Measurements from ENCODE around the gene KANK4. TPM values are rescaled to one million over a fixed set of nuclear protein-coding genes. Genes with fewer than 3 reads are reported as not detected.

The KANK4 gene
- total RNA-seq, 1 donor from 2014 or later, result not detected

DNA sequence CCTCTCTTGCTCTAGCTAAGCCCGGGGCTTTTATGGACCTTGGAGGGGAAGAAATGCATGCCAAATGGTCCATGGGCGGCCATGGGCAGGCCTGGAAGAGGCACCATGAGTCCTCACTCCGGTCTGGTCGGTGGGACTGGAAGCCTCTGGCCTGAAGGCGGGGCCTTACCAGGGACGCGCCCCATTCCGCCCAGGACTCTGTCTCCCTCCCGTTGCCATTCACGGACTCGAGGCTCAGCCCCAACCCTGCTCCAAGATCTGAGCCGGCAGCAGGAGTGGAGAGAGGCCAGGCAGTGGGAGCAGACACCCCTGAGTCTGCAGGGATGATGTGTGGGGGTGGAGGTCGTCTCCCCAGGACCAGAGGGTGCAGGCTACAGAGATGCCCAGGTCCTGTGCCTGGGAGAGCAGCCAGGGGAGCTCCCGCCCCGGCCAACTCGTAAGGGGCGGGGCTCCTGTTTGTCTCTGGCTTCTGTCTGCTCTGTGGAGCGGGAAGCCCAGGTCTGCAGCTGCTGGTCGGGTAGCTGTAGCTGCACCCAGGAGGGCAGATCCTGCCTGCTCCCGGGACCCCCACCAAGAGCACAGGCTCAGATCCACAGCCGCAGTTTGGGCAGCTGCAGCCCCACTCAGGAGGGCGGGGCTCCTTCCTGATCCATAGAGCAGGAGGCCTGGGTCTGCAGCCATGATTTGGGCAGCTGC, 8.3 kb upstream of the KANK4 start:
- Mint-ChIP-seq H3K27ac (no peak overlapping the region), H3K27me3 (ENCODE audit: insufficient read depth) (no peaks in the 10 kb centered on the region), H3K36me3 (ENCODE audit: low read depth) (no peaks in the 10 kb centered on the region), H3K4me1 (ENCODE audit: low read depth) (no peaks in the 10 kb centered on the region), H3K4me3 (no peak overlapping the region), H3K9me3 (no peaks in the 10 kb centered on the region)
- DNase-seq (ENCODE audit: low spot score), result no peak
- intact Hi-C loops (cut with micrococcal nuclease), result no loop called here

DNA sequence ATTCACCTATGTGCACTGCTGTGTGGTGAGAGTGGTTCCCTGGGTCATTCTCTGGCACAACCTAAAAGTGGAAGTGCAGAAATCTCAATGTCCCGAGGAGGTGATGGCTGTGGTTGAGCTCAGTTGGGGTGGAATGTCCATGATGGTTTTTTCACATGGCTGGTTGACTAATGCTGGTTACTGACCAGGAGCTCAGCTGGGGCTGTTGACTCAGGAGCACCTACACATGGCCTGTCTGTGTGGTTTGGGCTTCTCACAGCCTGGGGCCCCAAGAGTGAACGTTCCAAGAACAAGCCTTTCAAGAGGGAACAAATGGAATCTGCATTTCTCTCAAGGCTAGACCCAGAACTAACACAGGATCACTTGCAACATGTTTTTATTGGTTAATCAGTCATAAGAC, 6.4 kb upstream of the KANK4 start:
- no peaks in the 10 kb centered on the region for H3K4me1 Mint-ChIP-seq (ENCODE audit: low read depth)
- intact Hi-C loops (cut with micrococcal nuclease), result no loop called here
- no peaks in the 10 kb centered on the region for H3K36me3 Mint-ChIP-seq (ENCODE audit: low read depth)
- H3K27ac Mint-ChIP-seq, result no peak overlapping the region
- no peaks in the 10 kb centered on the region for H3K9me3 Mint-ChIP-seq
- no peak overlapping the region for H3K4me3 Mint-ChIP-seq
- no peak for DNase-seq (ENCODE audit: low spot score)
- H3K27me3 Mint-ChIP-seq (ENCODE audit: insufficient read depth), result peaks cover 2% of the 10 kb centered on the region

DNA sequence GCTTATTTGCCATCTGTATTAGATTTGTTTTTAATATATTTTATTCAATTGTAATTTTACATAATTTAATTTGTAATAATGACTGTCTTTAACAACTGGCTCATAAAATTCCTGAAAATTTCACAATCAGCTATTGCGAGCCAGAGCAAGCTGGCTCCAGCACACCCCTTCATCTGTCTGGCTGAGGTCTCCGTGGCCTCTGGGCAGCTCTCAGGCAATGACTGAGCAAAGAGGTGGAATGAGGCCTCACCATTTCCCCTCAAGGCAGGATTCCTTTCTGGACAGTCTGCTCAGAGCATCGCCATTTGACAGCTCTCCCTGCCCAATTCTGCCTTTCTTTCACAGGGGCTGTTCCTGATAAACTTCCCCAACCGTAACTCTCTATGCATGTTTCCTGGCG, 5.8 kb upstream of the KANK4 start:
- intact Hi-C loops (cut with micrococcal nuclease), result no loop called here
- peaks cover 6% of the 10 kb centered on the region for H3K27me3 Mint-ChIP-seq (ENCODE audit: insufficient read depth)
- no peak overlapping the region for H3K4me3 Mint-ChIP-seq
- H3K36me3 Mint-ChIP-seq (ENCODE audit: low read depth), result no peaks in the 10 kb centered on the region
- no peak overlapping the region for H3K27ac Mint-ChIP-seq
- DNase-seq (ENCODE audit: low spot score), result no peak
- no peaks in the 10 kb centered on the region for H3K4me1 Mint-ChIP-seq (ENCODE audit: low read depth)
- H3K9me3 Mint-ChIP-seq, result no peaks in the 10 kb centered on the region

DNA sequence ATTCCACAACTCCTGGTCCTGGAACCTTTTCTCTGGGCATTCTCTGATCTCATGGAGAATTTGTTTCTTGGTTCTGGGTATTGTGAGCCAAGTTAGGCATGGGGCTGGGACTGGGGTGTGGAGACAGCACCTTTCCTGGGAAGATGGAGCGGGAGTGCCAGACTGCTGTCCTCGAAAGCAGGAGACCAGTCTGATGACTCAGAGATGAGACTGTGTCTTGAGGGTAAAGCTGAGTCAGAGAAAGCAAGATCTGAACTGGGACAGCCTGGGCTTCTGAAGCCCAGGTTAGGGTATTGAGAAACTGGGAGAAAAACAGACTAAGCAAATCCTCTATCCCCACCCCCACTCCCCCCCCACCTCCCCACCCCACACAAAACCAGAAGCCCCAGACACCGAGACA, 2.2 kb upstream of the KANK4 start:
- H3K36me3 Mint-ChIP-seq (ENCODE audit: low read depth), result no peaks in the 10 kb centered on the region
- intact Hi-C loops (cut with micrococcal nuclease), result no loop called here
- H3K27me3 Mint-ChIP-seq (ENCODE audit: insufficient read depth), result peaks cover 28% of the 10 kb centered on the region
- no peak for DNase-seq (ENCODE audit: low spot score)
- no peaks in the 10 kb centered on the region for H3K9me3 Mint-ChIP-seq
- H3K4me3 Mint-ChIP-seq, result no peak overlapping the region
- H3K27ac Mint-ChIP-seq, result no peak overlapping the region
- H3K4me1 Mint-ChIP-seq (ENCODE audit: low read depth), result no peaks in the 10 kb centered on the region

DNA sequence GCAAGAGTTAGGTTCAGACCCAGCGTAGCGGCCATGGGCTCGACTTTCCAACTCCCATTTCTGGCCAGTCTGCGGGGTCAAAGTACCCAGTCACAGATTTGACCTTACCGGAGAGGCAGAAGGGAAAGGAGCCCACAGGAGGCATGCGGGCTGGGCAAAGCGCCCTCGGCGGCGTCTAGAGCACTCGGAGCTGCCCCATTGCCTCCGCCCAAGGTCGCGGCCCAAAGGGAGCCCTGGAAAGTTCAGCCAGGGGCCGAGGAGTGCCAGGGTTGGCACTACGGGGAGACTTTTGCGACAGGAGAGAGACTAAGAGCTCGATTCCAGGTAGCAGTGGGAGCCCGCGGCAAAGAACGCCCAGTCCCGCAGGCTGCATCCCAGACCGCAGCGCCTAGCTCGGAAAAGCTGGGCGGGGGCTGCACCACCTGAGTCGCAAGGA, 896 bp downstream of the KANK4 start:
- Mint-ChIP-seq H3K4me1 (ENCODE audit: low read depth) (no peaks in the 10 kb centered on the region), H3K27ac (no peak overlapping the region), H3K27me3 (ENCODE audit: insufficient read depth) (peaks cover 36% of the 10 kb centered on the region), H3K36me3 (ENCODE audit: low read depth) (no peaks in the 10 kb centered on the region), H3K9me3 (no peaks in the 10 kb centered on the region), H3K4me3 (no peak overlapping the region)
- DNase-seq (ENCODE audit: low spot score), result no peak
- intact Hi-C loops (cut with micrococcal nuclease), result no loop called here

DNA sequence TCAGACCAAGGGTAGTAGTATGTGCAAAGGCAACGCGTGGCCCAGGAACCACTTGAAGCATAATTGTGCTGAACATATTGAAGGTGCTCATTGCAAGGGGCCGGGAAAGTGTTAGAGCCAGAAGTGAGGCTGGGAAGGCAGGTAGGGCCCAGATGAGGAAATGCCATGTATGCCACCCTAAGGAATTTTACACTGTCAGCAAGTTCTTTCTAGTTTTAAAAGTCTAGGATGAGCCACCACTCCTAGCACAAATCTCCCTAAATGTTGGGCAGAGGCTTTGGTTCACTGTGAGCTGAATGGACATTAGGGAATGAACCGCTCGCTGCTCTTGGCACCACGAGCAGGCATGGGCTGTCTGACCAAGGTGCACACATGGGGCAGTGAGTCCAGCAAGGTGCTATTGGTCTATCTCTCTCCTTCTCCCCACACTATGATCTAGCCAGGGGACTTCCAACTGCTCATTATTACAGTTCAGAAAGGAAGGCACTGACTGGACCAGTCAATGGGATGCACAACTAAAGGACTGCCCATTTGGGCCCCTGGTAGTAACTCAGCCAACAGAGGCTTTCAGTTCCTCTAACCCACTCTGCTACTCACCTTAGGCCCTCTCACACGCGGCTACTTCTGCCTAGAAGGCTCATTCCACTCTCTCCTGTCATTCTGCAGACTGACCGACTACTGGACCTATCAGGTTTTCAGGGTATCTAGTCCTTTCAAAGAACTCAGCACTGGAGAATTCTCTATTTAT, 2.0 kb downstream of the KANK4 start:
- Mint-ChIP-seq H3K9me3 (no peaks in the 10 kb centered on the region), H3K27ac (no peak overlapping the region)
- intact Hi-C loops (cut with micrococcal nuclease), result no loop called here

DNA sequence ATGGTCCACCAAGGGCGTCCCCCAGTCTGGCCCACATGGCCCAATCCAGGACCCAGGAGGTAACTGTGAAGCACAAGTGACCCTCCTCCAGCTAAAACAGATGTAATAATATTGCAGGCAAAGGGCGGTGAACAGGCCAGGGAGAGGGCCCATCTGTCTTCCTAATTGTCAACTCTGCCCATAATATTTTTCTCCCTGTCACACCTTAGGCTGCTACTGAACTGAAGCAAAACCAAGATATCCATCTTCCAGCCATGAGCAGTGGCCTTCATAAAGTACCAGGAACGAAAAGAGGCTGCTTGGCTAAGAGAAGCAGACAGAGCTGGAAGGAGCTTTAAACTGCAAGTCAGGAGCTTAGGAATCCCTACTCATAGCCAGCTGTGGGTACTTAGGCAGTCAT, 3.1 kb downstream of the KANK4 start:
- H3K9me3 Mint-ChIP-seq, result no peaks in the 10 kb centered on the region
- H3K4me1 Mint-ChIP-seq (ENCODE audit: low read depth), result no peaks in the 10 kb centered on the region
- no peak overlapping the region for H3K27ac Mint-ChIP-seq
- DNase-seq (ENCODE audit: low spot score), result no peak
- H3K27me3 Mint-ChIP-seq (ENCODE audit: insufficient read depth), result peaks cover 34% of the 10 kb centered on the region
- no peak overlapping the region for H3K4me3 Mint-ChIP-seq
- no peaks in the 10 kb centered on the region for H3K36me3 Mint-ChIP-seq (ENCODE audit: low read depth)
- intact Hi-C loops (cut with micrococcal nuclease), result no loop called here

More for the DNA sequence above, 2.0 kb downstream of the KANK4 start:
- DNase-seq (ENCODE audit: low spot score), result no peak
- Mint-ChIP-seq H3K4me1 (ENCODE audit: low read depth) (no peaks in the 10 kb centered on the region), H3K4me3 (no peak overlapping the region), H3K27me3 (ENCODE audit: insufficient read depth) (peaks cover 36% of the 10 kb centered on the region), H3K36me3 (ENCODE audit: low read depth) (no peaks in the 10 kb centered on the region)

DNA sequence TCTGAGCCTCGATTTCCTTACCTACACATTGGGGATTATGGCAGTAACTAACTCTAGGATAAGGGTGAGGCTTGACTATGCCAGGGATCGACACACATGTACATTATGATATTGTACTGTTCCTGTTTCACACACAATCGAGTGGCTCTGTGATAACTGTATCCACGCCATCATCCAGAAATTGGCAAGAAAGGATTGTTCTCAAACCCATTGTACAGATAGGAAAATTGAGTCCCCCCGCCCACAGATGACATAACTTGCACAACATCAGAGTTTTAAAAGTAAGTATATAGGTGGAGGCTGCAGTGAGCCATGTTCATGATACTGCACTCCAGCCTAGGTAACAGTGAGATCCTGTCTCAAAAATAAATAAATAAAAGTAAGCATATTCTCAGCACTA, 3.8 kb downstream of the KANK4 start:
- no peaks in the 10 kb centered on the region for H3K36me3 Mint-ChIP-seq (ENCODE audit: low read depth)
- H3K9me3 Mint-ChIP-seq, result no peaks in the 10 kb centered on the region
- no peak overlapping the region for H3K4me3 Mint-ChIP-seq
- no peak overlapping the region for H3K27ac Mint-ChIP-seq
- intact Hi-C loops (cut with micrococcal nuclease), result no loop called here
- H3K27me3 Mint-ChIP-seq (ENCODE audit: insufficient read depth), result peaks cover 33% of the 10 kb centered on the region
- DNase-seq (ENCODE audit: low spot score), result no peak
- H3K4me1 Mint-ChIP-seq (ENCODE audit: low read depth), result no peaks in the 10 kb centered on the region

DNA sequence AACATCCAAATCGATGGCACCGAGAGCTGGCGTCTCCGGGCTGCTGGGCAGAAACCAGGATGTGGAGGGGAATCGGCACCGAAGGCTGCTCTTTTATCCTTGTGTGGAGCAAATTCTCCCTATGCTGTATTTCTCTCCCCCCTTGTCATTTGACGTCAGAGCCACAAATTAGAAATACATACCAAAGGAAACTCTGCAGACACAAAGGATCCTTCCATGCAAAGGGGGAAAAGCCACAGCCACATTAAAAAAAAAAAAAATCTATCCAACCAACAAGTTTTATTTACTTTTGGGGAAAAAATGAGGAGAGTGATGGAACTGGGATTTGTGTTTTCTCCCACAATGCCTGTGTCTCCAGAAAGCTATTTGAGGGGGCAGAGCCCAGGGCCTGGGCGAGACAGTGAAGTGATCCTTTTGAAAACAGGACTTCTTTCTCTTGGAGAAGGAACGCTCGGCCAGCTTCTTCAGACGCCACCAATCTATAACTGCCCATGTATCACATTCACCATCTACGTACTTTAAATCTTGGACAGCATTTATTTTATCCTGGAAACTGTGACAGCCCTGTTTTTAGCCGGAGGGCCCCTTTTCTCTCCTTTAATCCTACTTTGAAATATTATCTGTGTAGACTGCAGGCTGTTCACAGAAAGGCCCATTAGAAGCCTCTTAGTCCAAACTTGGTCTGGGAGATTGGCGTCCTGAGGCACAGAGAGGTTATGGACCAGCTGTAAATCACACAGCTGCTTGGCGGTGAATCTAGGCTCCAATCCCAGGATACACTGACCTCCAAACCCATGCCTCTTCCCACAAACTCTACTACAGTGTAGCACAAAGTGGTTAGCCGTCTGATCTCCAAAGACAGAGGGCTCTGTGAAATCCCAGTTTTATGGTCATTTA, 4.5 kb downstream of the KANK4 start:
- Mint-ChIP-seq H3K36me3 (ENCODE audit: low read depth) (no peaks in the 10 kb centered on the region), H3K9me3 (no peaks in the 10 kb centered on the region), H3K27me3 (ENCODE audit: insufficient read depth) (peaks cover 26% of the 10 kb centered on the region), H3K27ac (no peak overlapping the region), H3K4me3 (no peak overlapping the region), H3K4me1 (ENCODE audit: low read depth) (no peaks in the 10 kb centered on the region)
- no peak for DNase-seq (ENCODE audit: low spot score)
- intact Hi-C loops (cut with micrococcal nuclease), result no loop called here

DNA sequence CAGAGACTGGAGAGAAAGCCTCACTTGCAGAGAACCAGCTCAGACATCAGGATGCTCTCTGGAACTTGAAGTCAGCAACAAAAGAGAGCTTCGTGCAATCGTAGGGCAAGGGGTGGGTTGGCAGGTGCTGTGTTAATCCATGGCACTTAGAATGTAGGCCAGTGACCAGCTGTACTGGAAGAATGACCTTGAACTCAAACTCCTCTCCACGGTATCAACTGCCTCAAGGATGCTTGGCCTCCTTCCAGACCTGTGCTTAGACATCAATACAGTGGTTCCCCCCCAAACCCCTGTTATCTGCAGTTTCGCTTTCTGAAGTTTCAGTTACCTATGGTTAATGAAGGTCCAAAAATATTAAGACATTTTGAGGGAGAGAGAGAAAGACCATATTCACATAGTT, 6.5 kb downstream of the KANK4 start:
- intact Hi-C loops (cut with micrococcal nuclease), result no loop called here
- Mint-ChIP-seq H3K9me3 (no peaks in the 10 kb centered on the region), H3K27ac (no peak overlapping the region), H3K4me1 (ENCODE audit: low read depth) (no peaks in the 10 kb centered on the region), H3K36me3 (ENCODE audit: low read depth) (no peaks in the 10 kb centered on the region), H3K27me3 (ENCODE audit: insufficient read depth) (peaks cover 18% of the 10 kb centered on the region), H3K4me3 (no peak overlapping the region)
- no peak for DNase-seq (ENCODE audit: low spot score)

DNA sequence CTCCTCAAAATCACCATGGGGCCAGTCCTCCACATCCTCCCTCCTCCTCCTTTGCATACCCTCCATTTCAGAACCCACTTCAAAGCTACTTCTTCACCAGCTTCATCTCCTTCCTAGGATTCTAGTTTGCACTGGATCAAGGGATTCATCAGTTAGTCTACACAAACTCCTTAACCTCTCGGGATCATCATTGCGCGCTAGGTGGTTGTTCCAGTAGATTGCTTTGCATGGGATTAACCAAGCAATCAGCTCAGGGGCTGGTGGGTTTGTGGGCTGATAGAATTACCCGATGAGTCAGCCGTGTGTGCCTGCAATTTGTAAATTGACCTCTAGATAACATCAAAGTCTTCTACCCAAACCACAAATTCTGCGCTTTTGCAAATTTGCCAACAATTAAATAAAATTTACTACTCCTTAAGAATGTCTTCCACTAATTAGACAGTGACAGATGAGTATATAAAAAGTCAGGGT, 7.7 kb downstream of the KANK4 start:
- no peak for DNase-seq (ENCODE audit: low spot score)
- no peak overlapping the region for H3K4me3 Mint-ChIP-seq
- H3K4me1 Mint-ChIP-seq (ENCODE audit: low read depth), result no peaks in the 10 kb centered on the region
- intact Hi-C loops (cut with micrococcal nuclease), result no loop called here
- peaks cover 9% of the 10 kb centered on the region for H3K27me3 Mint-ChIP-seq (ENCODE audit: insufficient read depth)
- H3K27ac Mint-ChIP-seq, result no peak overlapping the region
- no peaks in the 10 kb centered on the region for H3K36me3 Mint-ChIP-seq (ENCODE audit: low read depth)
- no peaks in the 10 kb centered on the region for H3K9me3 Mint-ChIP-seq

DNA sequence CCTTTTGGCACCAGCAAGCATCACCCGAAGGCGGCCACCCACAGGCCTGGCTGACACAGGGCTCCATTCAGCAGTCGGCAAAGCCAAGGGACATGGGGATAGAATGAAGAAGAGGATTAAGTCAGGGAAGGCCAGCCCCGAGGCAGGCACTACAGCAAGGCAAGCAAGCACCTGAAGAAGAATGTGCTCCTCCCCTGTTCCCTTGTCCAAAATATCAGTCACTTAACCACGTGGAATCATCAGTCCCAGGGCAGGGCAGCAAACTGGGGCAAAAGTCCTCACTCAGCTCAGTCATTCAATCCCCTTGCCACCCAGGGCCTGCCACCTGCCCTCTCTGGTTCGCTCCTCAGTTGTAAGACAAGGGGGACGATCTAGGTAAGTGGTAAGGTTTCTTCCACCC, 9.3 kb downstream of the KANK4 start:
- Mint-ChIP-seq H3K36me3 (ENCODE audit: low read depth) (no peaks in the 10 kb centered on the region), H3K9me3 (no peaks in the 10 kb centered on the region), H3K27ac (no peak overlapping the region), H3K4me1 (ENCODE audit: low read depth) (no peaks in the 10 kb centered on the region), H3K27me3 (ENCODE audit: insufficient read depth) (no peaks in the 10 kb centered on the region), H3K4me3 (no peak overlapping the region)
- no peak for DNase-seq (ENCODE audit: low spot score)
- intact Hi-C loops (cut with micrococcal nuclease), result no loop called here

DNA sequence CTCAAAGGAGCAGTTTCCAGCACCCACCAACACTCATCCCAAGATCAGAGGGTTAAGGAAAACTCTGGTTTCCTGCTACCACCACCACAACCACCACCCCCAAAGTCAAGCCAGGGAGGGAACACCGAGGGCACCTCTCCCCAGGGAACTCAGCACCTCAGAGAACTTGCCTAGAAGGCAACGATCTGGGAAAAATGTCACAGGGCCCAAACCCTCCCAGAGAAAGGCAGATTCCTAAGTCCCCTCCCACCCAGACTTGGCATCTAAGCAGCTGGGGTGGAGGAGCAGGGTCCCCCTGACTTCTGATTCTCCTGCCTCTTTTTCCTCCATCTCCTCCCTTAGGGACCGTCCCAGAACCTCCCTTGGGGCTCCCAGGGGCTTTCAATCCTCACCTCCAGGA, 10.6 kb downstream of the KANK4 start:
- Mint-ChIP-seq H3K36me3 (ENCODE audit: low read depth) (no peaks in the 10 kb centered on the region), H3K27me3 (ENCODE audit: insufficient read depth) (no peaks in the 10 kb centered on the region), H3K4me1 (ENCODE audit: low read depth) (no peaks in the 10 kb centered on the region), H3K27ac (no peak overlapping the region), H3K9me3 (no peaks in the 10 kb centered on the region), H3K4me3 (no peak overlapping the region)
- intact Hi-C loops (cut with micrococcal nuclease), result no loop called here
- DNase-seq (ENCODE audit: low spot score), result no peak
